OCI-LY1 (cell line): Measurements from ENCODE around the gene UIMC1.

Experiments
- EZH2 ChIP-seq: fragments of 200-600 bp; sonication (generic), shearing (Covaris generic); IDR thresholded peaks from 2 replicates; pipeline ENCODE4 v1.8.0; 2017; ENCODE audit warnings: borderline replicate concordance, mixed run types, mild to moderate bottlenecking, antibody characterized with exemption, low read length, moderate library complexity, mixed read lengths
- TF ChIP-seq, protein P1 (sequence below): fragments of 200-600 bp; sonication (generic), shearing (Covaris generic); IDR thresholded peaks from 2 replicates; pipeline ENCODE4 v1.5.1; 2017; ENCODE audit warnings: mild to moderate bottlenecking, antibody characterized with exemption, low read length, moderate library complexity, mixed read lengths

DNA sequence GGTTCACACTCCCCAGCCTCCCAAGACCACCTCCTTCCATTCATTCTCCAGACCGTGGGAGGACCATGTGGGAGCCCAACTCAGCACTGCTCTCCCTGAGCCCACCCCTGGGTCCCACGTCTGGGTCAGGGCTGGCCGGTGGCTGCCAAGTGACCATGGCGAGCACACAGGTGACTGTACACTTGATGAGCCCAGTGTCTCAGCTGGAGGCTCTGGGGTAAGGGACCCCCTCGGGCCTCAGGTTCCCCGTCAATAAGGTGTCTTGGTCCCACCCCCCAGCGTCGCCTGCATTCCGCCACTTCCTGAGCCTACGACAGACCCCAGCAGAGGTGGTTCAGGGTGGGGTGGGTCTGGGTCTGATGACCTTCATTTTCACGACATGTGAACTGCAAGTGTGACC is 146.2 kb downstream of the UIMC1 start:
- TF ChIP-seq, protein P1, sequence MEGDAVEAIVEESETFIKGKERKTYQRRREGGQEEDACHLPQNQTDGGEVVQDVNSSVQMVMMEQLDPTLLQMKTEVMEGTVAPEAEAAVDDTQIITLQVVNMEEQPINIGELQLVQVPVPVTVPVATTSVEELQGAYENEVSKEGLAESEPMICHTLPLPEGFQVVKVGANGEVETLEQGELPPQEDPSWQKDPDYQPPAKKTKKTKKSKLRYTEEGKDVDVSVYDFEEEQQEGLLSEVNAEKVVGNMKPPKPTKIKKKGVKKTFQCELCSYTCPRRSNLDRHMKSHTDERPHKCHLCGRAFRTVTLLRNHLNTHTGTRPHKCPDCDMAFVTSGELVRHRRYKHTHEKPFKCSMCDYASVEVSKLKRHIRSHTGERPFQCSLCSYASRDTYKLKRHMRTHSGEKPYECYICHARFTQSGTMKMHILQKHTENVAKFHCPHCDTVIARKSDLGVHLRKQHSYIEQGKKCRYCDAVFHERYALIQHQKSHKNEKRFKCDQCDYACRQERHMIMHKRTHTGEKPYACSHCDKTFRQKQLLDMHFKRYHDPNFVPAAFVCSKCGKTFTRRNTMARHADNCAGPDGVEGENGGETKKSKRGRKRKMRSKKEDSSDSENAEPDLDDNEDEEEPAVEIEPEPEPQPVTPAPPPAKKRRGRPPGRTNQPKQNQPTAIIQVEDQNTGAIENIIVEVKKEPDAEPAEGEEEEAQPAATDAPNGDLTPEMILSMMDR = no peak
- no peak for TF ChIP-seq EZH2
